ENCODE data around the gene SMAD7.
"Not testable (repeated sequence)": the region's sequence is repeated elsewhere in the genome, so short reads cannot be mapped to it uniquely, and the experiment has no call there.

Gene SMAD7

GRCh38 chr18:48885266-48885923, 65.4 kb downstream of the SMAD7 start:
- in situ Hi-C loops (cut with MboI; ENCODE audit: low sequenced_read_pairs): no loop called here

- in situ Hi-C loops (cut with MboI; ENCODE audit: low sequenced_read_pairs): no loop called here
These were observed 66.0 kb downstream of the SMAD7 start for GRCh38 chr18:48884771-48885170.

- in situ Hi-C loops (cut with MboI; ENCODE audit: low sequenced_read_pairs): no loop called here
These were observed 66.5 kb downstream of the SMAD7 start for GRCh38 chr18:48884306-48884705.

- in situ Hi-C loops (cut with MboI; ENCODE audit: low sequenced_read_pairs): no loop called here
These were observed 68.4 kb downstream of the SMAD7 start for GRCh38 chr18:48882379-48882778.

GRCh38 chr18:48880931-48881330, 69.8 kb downstream of the SMAD7 start:
- in situ Hi-C loops (cut with MboI; ENCODE audit: low sequenced_read_pairs): no loop called here

- in situ Hi-C loops (cut with MboI; ENCODE audit: low sequenced_read_pairs): no loop called here
These were observed 71.7 kb downstream of the SMAD7 start for GRCh38 chr18:48879008-48879431.

GRCh38 chr18:48878471-48878870, 72.3 kb downstream of the SMAD7 start:
- in situ Hi-C loops (cut with MboI; ENCODE audit: low sequenced_read_pairs): no loop called here

- in situ Hi-C loops (cut with MboI; ENCODE audit: low sequenced_read_pairs): no loop called here
These were observed 72.8 kb downstream of the SMAD7 start for GRCh38 chr18:48877941-48878340.

GRCh38 chr18:48876590-48876989, 74.2 kb downstream of the SMAD7 start:
- in situ Hi-C loops (cut with MboI; ENCODE audit: low sequenced_read_pairs): no loop called here

- in situ Hi-C loops (cut with MboI; ENCODE audit: low sequenced_read_pairs): no loop called here
These were observed 74.7 kb downstream of the SMAD7 start for GRCh38 chr18:48875942-48876511.

GRCh38 chr18:48875314-48875941, 75.3 kb downstream of the SMAD7 start:
- in situ Hi-C loops (cut with MboI; ENCODE audit: low sequenced_read_pairs): no loop called here

- in situ Hi-C loops (cut with MboI; ENCODE audit: low sequenced_read_pairs): no loop called here
These were observed 76.0 kb downstream of the SMAD7 start for GRCh38 chr18:48874701-48875162.

- in situ Hi-C loops (cut with MboI; ENCODE audit: low sequenced_read_pairs): no loop called here
These were observed 76.5 kb downstream of the SMAD7 start for GRCh38 chr18:48874233-48874632.

GRCh38 chr18:48872234-48873145, 78.3 kb downstream of the SMAD7 start:
- in situ Hi-C loops (cut with MboI; ENCODE audit: low sequenced_read_pairs): no loop called here

GRCh38 chr18:48871391-48872166, 79.2 kb downstream of the SMAD7 start:
- in situ Hi-C loops (cut with MboI; ENCODE audit: low sequenced_read_pairs): no loop called here

- in situ Hi-C loops (cut with MboI; ENCODE audit: low sequenced_read_pairs): not testable (repeated sequence)
These were observed 79.8 kb downstream of the SMAD7 start for GRCh38 chr18:48870926-48871325.
